ENCODE measurements around the gene NHEJ1. TPM values are rescaled to one million over a fixed set of nuclear protein-coding genes. Genes with fewer than 3 reads are reported as not detected.
"Not testable (repeated sequence)": the region's sequence is repeated elsewhere in the genome, so short reads cannot be mapped to it uniquely, and the experiment has no call there.

NHEJ1 gene
- total and polyA plus RNA-seq, 2 donors (not counting 3 experiments of a cell fraction or from before 2014, with no cell fraction given), result 12.8 to 12.9 TPM

GRCh38 chr2:219204425-219205164 is 44.0 kb upstream of the NHEJ1 start:
- Histone ChIP-seq H3K27ac (ENCODE audit: insufficient read depth, low read depth, low read length) (no peak overlapping the region), H3K4me1 (ENCODE audit: control insufficient read depth, extremely low read depth, insufficient read depth, low read length) (peaks cover 18% of the 10 kb centered on the region), H3K27me3 (ENCODE audit: control insufficient read depth in 2 of 2, insufficient read depth in 2 of 2, low read length in 2 of 2) (no peaks in the 10 kb centered on the region), H3K9me3 (replicated peaks; ENCODE audit: control insufficient read depth, insufficient read depth, low read length) (no peaks in the 10 kb centered on the region), H2AFZ (ENCODE audit: low read depth, low read length) (no peak overlapping the region), H3K36me3 (ENCODE audit: control insufficient read depth in 2 of 2, extremely low read depth in 1 of 2, insufficient read depth in 2 of 2, low read length in 2 of 2) (peaks cover 0 to 5% of the 10 kb centered on the region in 2 experiments), H3K9ac (replicated peaks; ENCODE audit: extremely low read depth, insufficient read depth, low read length) (no peak overlapping the region), H4K20me1 (replicated peaks; ENCODE audit: control insufficient read depth, extremely low read depth, insufficient read depth, low read length) (no peaks in the 10 kb centered on the region), H3K79me2 (ENCODE audit: control insufficient read depth, insufficient read depth, low read length) (no peaks in the 10 kb centered on the region), H3K4me3 (replicated peaks in 1 of 3; ENCODE audit: insufficient read depth in 1 of 3, low read depth in 1 of 3, low read length in 3 of 3) (no peak overlapping the region), H3K4me2 (ENCODE audit: insufficient read depth, low read length) (no peak overlapping the region), H3K9me1 (replicated peaks; ENCODE audit: control insufficient read depth, extremely low read depth, insufficient read depth, low read length) (no peaks in the 10 kb centered on the region)
- dilution Hi-C loops (cut with MboI; ENCODE audit: extremely low pct_ligation_motif_present, low sequenced_read_pairs), result no loop called here
- FAIRE-seq, result no peak
- TF ChIP-seq FOS (IDR thresholded peaks at IDR 0.05; ENCODE audit: borderline replicate concordance, insufficient read depth, low read length) (no peak), POLR2AphosphoS5 (IDR thresholded peaks at IDR 0.05; ENCODE audit: insufficient read depth, low read depth, low read length) (no peak), CTCF (IDR thresholded peaks at IDR 0.05; ENCODE audit: extremely low read depth in 1 of 2, insufficient read depth in 1 of 2, low read depth in 1 of 2, low read length in 2 of 2) (no peak), JUN (IDR thresholded peaks at IDR 0.05; ENCODE audit: borderline replicate concordance, insufficient read depth, insufficient read length, low read depth) (no peak), GATA2 (IDR thresholded peaks at IDR 0.05; ENCODE audit: insufficient read depth, insufficient read length, low read depth, low read length) (no peak), MAX (IDR thresholded peaks at IDR 0.05; ENCODE audit: insufficient read depth, insufficient read length) (no peak)
- DNase-seq (ENCODE audit: low read depth, low spot score), result no peak
- ChIA-PET CTCF (interaction anchor here (1.2 kb wide), 1 partner anchor 19 kb away, joined by 3 read pairs; no protein-coding TSS in a partner anchor), POLR2A (no interaction called here)
- intact Hi-C loops (cut with micrococcal nuclease), result no loop called here
- BruUV-seq (replicated peaks), result no TSS peak

- H3K9ac ChIP-seq (replicated peaks; ENCODE audit: extremely low read depth, insufficient read depth, low read length); H4K20me1 ChIP-seq (replicated peaks; ENCODE audit: control insufficient read depth, extremely low read depth, insufficient read depth, low read length); H3K9me1 ChIP-seq (replicated peaks; ENCODE audit: control insufficient read depth, extremely low read depth, insufficient read depth, low read length); H3K27me3 ChIP-seq (ENCODE audit: control insufficient read depth in 2 of 2, insufficient read depth in 2 of 2, low read length in 2 of 2); intact Hi-C loops (cut with micrococcal nuclease); H3K4me1 ChIP-seq (ENCODE audit: control insufficient read depth, extremely low read depth, insufficient read depth, low read length); CTCF ChIA-PET; H3K79me2 ChIP-seq (ENCODE audit: control insufficient read depth, insufficient read depth, low read length); POLR2A ChIA-PET; H3K36me3 ChIP-seq (ENCODE audit: control insufficient read depth in 2 of 2, extremely low read depth in 1 of 2, insufficient read depth in 2 of 2, low read length in 2 of 2); H3K9me3 ChIP-seq (replicated peaks; ENCODE audit: control insufficient read depth, insufficient read depth, low read length); H3K27ac ChIP-seq (ENCODE audit: insufficient read depth, low read depth, low read length); DNase-seq (ENCODE audit: low read depth, low spot score); dilution Hi-C loops (cut with MboI; ENCODE audit: extremely low pct_ligation_motif_present, low sequenced_read_pairs); BruUV-seq (replicated peaks); H3K4me3 ChIP-seq (replicated peaks in 1 of 3; ENCODE audit: insufficient read depth in 1 of 3, low read depth in 1 of 3, low read length in 3 of 3); H2AFZ ChIP-seq (ENCODE audit: low read depth, low read length); H3K4me2 ChIP-seq (ENCODE audit: insufficient read depth, low read length); FAIRE-seq: not testable (repeated sequence)
Observed at GRCh38 chr2:219201331-219201730, 40.7 kb upstream of the NHEJ1 start.

GRCh38 chr2:219200502-219201326 is 40.1 kb upstream of the NHEJ1 start:
- H3K4me1 ChIP-seq (ENCODE audit: control insufficient read depth, extremely low read depth, insufficient read depth, low read length); H3K4me2 ChIP-seq (ENCODE audit: insufficient read depth, low read length); H3K9me1 ChIP-seq (replicated peaks; ENCODE audit: control insufficient read depth, extremely low read depth, insufficient read depth, low read length); H3K27me3 ChIP-seq (ENCODE audit: control insufficient read depth in 2 of 2, insufficient read depth in 2 of 2, low read length in 2 of 2); dilution Hi-C loops (cut with MboI; ENCODE audit: extremely low pct_ligation_motif_present, low sequenced_read_pairs); intact Hi-C loops (cut with micrococcal nuclease); POLR2A ChIA-PET; H3K36me3 ChIP-seq (ENCODE audit: control insufficient read depth in 2 of 2, extremely low read depth in 1 of 2, insufficient read depth in 2 of 2, low read length in 2 of 2); CTCF ChIA-PET; H3K27ac ChIP-seq (ENCODE audit: insufficient read depth, low read depth, low read length); H3K79me2 ChIP-seq (ENCODE audit: control insufficient read depth, insufficient read depth, low read length); H3K4me3 ChIP-seq (replicated peaks in 1 of 3; ENCODE audit: insufficient read depth in 1 of 3, low read depth in 1 of 3, low read length in 3 of 3); DNase-seq (ENCODE audit: low read depth, low spot score); H2AFZ ChIP-seq (ENCODE audit: low read depth, low read length); H3K9me3 ChIP-seq (replicated peaks; ENCODE audit: control insufficient read depth, insufficient read depth, low read length); H4K20me1 ChIP-seq (replicated peaks; ENCODE audit: control insufficient read depth, extremely low read depth, insufficient read depth, low read length); H3K9ac ChIP-seq (replicated peaks; ENCODE audit: extremely low read depth, insufficient read depth, low read length); BruUV-seq (replicated peaks); FAIRE-seq: not testable (repeated sequence)
